ENCODE data around the gene PITPNM3.

Gene PITPNM3

DNA sequence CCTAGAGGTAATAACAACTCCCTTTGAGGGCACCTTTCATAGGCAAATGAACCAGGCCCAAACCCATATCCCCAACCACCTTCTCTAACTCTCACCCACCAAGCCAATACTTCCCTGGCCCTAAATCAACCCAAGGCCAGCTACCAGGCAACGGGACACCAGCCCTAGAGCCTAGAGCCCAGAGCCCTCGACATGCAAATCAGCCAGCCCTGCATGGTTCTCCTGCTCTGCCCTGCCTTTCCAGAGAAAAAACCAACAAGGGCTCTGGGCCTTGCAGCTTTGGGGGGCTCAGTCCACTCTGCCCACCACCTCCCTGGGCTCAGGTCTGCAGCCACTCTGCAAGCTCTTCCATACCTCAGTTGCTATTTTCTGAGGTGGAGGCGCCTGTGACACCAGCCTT, 55.0 kb downstream of the PITPNM3 start:
- Histone ChIP-seq H3K4me3 (no peak overlapping the region), H3K9me3 (ENCODE audit: low read depth, low read length) (no peaks in the 10 kb centered on the region), H3K9ac (ENCODE audit: insufficient read length) (no peak overlapping the region), H3K36me3 (ENCODE audit: insufficient read depth, low read length) (no peaks in the 10 kb centered on the region), H3K27ac (no peak overlapping the region)
- no peak for TF ChIP-seq POLR2AphosphoS5 (IDR thresholded peaks at IDR 0.05; ENCODE audit: borderline replicate concordance, low read depth, low read length)
- TF ChIP-seq EZH2 (IDR thresholded peaks at IDR 0.05), result no peak
- TF ChIP-seq FOXP2 (optimal IDR thresholded peaks at IDR 0.05; ENCODE audit: control extremely low read depth, extremely low read length, insufficient read depth), result no peak
- DNase-seq (ENCODE audit: low read depth, low spot score), result no peak

DNA sequence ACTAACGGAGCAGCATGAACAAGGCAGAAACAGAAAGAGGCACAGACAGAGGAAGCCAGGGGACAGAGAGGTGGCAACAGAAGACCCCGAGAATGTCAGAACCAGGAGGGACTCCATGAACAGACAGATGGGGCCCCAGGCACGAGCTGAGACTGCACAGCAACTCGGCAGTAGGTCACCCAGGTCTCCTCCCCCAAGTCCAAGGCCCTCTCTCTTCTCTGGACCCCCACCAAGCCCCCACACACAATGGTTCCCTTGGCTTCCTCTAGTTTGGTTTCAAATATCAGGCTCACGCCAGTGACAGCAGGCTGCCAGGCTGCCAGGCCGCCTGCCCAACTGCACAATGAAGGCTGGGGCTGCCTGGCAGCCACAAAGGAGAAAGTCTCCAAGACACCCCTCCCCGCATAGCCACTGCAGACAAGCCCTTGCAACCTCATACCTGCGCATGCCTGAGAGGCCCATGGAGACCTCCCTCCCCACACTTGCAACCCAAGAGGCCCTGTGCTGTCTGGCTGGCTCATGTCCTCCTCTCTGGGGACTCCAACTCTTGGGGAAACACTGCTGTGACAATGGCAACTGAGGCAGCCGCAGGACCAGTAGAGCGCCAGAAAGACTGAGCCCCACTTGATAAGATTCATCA, 57.3 kb downstream of the PITPNM3 start:
- DNase-seq (ENCODE audit: low read depth, low spot score), result no peak
- Histone ChIP-seq H3K36me3 (ENCODE audit: insufficient read depth, low read length) (no peaks in the 10 kb centered on the region), H3K4me3 (no peak overlapping the region), H3K9ac (ENCODE audit: insufficient read length) (no peak overlapping the region), H3K9me3 (ENCODE audit: low read depth, low read length) (no peaks in the 10 kb centered on the region), H3K27ac (no peak overlapping the region)
- TF ChIP-seq FOXP2 (optimal IDR thresholded peaks at IDR 0.05; ENCODE audit: control extremely low read depth, extremely low read length, insufficient read depth) (no peak), EZH2 (IDR thresholded peaks at IDR 0.05) (no peak)

DNA sequence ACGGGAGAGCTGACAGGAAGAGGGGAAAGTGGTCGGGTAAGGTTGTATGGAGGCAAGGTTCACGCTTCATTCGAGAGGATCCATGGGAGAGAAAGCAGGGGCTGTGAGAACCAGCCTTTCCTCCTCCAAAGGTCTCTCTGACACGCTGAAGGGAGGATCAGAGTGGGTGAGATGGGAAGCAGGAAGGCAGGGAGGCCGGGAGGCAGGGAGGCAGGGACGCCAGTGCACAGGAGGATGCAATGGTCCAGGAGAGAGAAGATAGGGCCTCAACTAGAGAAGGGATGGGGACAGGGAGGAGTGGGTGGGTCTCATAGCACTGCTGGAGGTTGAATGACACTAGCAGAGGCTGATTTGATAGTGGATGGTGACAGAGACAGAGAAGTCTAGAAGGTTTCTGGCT, 58.0 kb downstream of the PITPNM3 start:
- no peak overlapping the region for H3K4me3 ChIP-seq
- TF ChIP-seq FOXP2 (optimal IDR thresholded peaks at IDR 0.05; ENCODE audit: control extremely low read depth, extremely low read length, insufficient read depth), result no peak
- no peak for TF ChIP-seq EZH2 (IDR thresholded peaks at IDR 0.05)
- TF ChIP-seq POLR2AphosphoS5 (IDR thresholded peaks at IDR 0.05; ENCODE audit: borderline replicate concordance, low read depth, low read length), result no peak
- H3K9me3 ChIP-seq (ENCODE audit: low read depth, low read length), result no peaks in the 10 kb centered on the region
- no peak overlapping the region for H3K27ac ChIP-seq
- no peak overlapping the region for H3K9ac ChIP-seq (ENCODE audit: insufficient read length)
- no peak for DNase-seq (ENCODE audit: low read depth, low spot score)
- H3K36me3 ChIP-seq (ENCODE audit: insufficient read depth, low read length), result no peaks in the 10 kb centered on the region

DNA sequence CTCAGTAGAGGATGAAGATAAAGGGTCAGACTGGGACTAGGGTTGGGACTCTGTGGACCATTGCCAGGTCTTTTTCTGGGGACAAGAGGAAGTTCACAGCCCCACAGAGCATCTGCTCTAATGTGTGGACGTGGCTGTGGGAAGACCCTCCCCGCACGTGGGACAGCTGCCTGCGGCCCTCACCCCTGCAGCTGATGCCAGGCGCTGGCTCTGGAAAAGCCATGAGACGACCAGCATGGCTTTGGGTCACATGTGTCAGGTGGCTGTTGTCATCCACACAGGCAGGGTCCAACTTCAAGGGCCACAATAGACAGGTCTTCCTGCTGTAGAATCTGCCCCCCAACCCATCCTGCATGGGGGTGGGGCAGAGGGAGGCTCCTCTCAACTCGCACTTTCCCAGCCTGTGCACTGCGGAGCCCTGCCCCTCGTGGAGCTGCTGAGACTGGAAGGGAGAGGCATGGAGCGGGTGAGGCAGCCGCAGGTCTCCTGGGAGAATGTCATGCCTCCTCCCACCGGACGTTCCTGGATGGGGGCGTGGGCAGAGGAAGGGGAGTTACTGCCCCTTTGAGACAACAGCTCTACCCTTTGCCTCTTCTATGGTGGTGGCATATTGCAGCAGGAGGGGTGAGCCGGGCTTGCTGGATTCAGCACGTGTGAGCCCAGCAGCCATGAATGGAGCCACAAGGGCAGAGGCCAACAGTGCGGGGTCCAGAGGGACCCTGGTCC, 58.7 kb downstream of the PITPNM3 start:
- Histone ChIP-seq H3K27ac (no peak overlapping the region), H3K9ac (ENCODE audit: insufficient read length) (no peak overlapping the region), H3K4me3 (no peak overlapping the region), H3K36me3 (ENCODE audit: insufficient read depth, low read length) (no peaks in the 10 kb centered on the region), H3K9me3 (ENCODE audit: low read depth, low read length) (no peaks in the 10 kb centered on the region)
- DNase-seq (ENCODE audit: low read depth, low spot score), result no peak
- no peak for TF ChIP-seq EZH2 (IDR thresholded peaks at IDR 0.05)
- TF ChIP-seq FOXP2 (optimal IDR thresholded peaks at IDR 0.05; ENCODE audit: control extremely low read depth, extremely low read length, insufficient read depth), result no peak
- no peak for TF ChIP-seq POLR2AphosphoS5 (IDR thresholded peaks at IDR 0.05; ENCODE audit: borderline replicate concordance, low read depth, low read length)

DNA sequence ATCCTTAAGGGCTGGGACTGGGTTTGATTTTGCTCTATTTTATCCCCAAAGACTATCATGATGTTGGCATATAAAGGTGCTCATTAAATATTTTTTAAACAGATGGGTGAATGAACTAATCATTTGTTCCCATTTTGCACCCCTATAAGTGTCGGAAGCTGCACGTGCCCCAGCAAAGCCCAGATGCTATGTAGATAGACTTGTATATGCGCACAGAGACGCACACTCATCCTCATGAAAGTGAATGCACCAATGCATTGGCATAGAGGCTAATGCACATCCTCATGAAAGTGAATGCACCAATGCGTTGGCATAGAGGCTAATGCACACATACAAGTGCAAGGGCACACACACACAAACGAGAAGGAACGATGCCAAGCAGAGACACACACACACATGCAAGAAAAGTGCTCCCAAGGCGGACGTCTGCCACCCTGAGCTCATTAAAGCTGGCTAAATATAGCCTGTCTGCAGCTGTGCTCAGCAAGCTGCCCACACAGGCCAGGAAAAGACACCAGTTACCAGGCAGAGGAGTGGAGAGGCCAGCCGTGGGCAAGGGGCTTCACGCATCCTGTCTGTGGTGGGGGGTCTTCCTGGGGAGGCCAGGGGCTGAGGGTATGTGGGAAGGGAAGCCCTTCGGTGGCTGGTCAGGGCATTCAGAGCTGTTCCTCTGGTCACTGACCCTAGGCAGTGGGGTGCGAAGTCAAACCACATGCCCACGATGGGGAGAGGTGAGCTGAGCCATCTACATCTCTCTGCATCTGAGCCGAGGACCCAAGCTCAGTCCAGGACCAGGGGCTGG, 59.5 kb downstream of the PITPNM3 start:
- Histone ChIP-seq H3K9me3 (ENCODE audit: low read depth, low read length) (no peaks in the 10 kb centered on the region), H3K27ac (no peak overlapping the region), H3K9ac (ENCODE audit: insufficient read length) (no peak overlapping the region), H3K36me3 (ENCODE audit: insufficient read depth, low read length) (no peaks in the 10 kb centered on the region), H3K4me3 (0 out of 2 replicates have a peak overlapping the region, but pooled peaks have one; percentile 18)
- TF ChIP-seq FOXP2 (optimal IDR thresholded peaks at IDR 0.05; ENCODE audit: control extremely low read depth, extremely low read length, insufficient read depth), result no peak
- TF ChIP-seq POLR2AphosphoS5 (IDR thresholded peaks at IDR 0.05; ENCODE audit: borderline replicate concordance, low read depth, low read length), result no peak
- no peak for TF ChIP-seq EZH2 (IDR thresholded peaks at IDR 0.05)
- no peak for DNase-seq (ENCODE audit: low read depth, low spot score)

DNA sequence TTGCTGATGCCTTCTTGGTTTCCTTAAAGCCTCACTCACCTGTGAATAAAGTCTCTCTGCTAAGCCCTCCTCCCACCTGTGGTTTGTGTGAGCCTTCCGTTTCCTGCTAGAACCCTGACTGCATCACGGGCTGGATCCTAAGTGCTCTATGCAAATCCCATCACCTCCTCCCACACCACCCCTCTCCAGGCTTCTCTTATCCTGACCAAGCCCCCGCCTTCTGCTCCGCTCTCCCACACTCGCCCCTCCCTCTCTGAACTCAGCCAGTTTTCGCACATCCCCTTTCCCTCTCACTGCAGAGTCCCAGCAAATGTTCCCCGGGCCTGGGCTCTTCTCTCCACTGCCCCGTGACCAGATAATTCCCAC, 60.3 kb downstream of the PITPNM3 start:
- 0 out of 2 replicates have a peak overlapping the region, but pooled peaks have one; percentile 18 for H3K4me3 ChIP-seq
- H3K9ac ChIP-seq (ENCODE audit: insufficient read length), result no peak overlapping the region
- no peak for DNase-seq (ENCODE audit: low read depth, low spot score)
- H3K27ac ChIP-seq, result no peak overlapping the region
- H3K9me3 ChIP-seq (ENCODE audit: low read depth, low read length), result no peaks in the 10 kb centered on the region
- no peaks in the 10 kb centered on the region for H3K36me3 ChIP-seq (ENCODE audit: insufficient read depth, low read length)
- no peak for TF ChIP-seq FOXP2 (optimal IDR thresholded peaks at IDR 0.05; ENCODE audit: control extremely low read depth, extremely low read length, insufficient read depth)
- no peak for TF ChIP-seq POLR2AphosphoS5 (IDR thresholded peaks at IDR 0.05; ENCODE audit: borderline replicate concordance, low read depth, low read length)
- TF ChIP-seq EZH2 (IDR thresholded peaks at IDR 0.05), result no peak

DNA sequence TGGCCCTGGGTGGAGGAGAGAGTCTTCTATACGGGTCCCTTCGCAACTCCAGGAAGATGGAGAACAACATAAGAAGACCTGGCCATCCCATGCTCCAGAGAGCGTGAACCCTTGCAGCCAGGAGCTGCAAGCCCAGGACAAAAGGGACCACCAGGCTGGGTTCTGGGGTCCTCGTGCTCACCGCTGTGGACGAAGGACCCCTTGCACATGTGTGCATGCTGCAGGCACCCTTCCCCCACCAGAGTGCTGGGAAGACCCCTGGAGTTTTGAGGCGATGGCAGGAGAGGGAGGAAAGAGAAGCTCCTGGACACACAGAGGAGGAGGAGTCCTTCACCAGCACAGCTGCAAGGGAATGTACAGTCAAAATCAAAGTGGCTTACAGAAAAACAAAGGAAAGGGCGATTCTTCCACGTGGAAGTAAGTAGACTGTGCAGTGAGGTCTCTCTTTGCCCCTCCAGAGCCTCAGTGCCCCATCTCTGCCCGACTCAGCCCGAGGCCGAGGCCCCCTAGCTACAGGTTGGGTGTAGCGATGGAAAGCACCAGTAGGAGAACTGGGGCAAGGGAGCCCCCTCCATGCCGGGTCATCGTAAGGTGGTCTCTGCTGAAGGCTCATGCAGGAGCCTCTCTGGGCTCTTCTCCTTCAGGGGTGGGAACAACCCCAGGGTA, 60.8 kb downstream of the PITPNM3 start:
- no peak for DNase-seq (ENCODE audit: low read depth, low spot score)
- TF ChIP-seq POLR2AphosphoS5 (IDR thresholded peaks at IDR 0.05; ENCODE audit: borderline replicate concordance, low read depth, low read length) (no peak), EZH2 (IDR thresholded peaks at IDR 0.05) (no peak), FOXP2 (optimal IDR thresholded peaks at IDR 0.05; ENCODE audit: control extremely low read depth, extremely low read length, insufficient read depth) (no peak)
- Histone ChIP-seq H3K4me3 (no peak overlapping the region), H3K9ac (ENCODE audit: insufficient read length) (no peak overlapping the region), H3K36me3 (ENCODE audit: insufficient read depth, low read length) (no peaks in the 10 kb centered on the region), H3K27ac (no peak overlapping the region), H3K9me3 (ENCODE audit: low read depth, low read length) (no peaks in the 10 kb centered on the region)
